GM18951 (cell line): ENCODE results near the gene RANGAP1.

Source experiments
- POLR2A ChIP-seq: IDR thresholded peaks from 4 replicates; pipeline ENCODE4 v1.6.1; 2011; ENCODE audit warnings: mild to moderate bottlenecking; ENCODE audit not compliant: insufficient read length, insufficient read depth; ENCODE audit errors: extremely low read depth
- in situ Hi-C: fragments of 300-500 bp; cut with MboI; formaldehyde crosslinking; loops from one replicate; pipeline ENCODE4 v1.12.0; 2022; ENCODE audit warnings: low sequenced_read_pairs, mixed read lengths, inconsistent platforms; ENCODE audit not compliant: unreplicated experiment

RANGAP1 gene, protein sequence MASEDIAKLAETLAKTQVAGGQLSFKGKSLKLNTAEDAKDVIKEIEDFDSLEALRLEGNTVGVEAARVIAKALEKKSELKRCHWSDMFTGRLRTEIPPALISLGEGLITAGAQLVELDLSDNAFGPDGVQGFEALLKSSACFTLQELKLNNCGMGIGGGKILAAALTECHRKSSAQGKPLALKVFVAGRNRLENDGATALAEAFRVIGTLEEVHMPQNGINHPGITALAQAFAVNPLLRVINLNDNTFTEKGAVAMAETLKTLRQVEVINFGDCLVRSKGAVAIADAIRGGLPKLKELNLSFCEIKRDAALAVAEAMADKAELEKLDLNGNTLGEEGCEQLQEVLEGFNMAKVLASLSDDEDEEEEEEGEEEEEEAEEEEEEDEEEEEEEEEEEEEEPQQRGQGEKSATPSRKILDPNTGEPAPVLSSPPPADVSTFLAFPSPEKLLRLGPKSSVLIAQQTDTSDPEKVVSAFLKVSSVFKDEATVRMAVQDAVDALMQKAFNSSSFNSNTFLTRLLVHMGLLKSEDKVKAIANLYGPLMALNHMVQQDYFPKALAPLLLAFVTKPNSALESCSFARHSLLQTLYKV

DNA sequence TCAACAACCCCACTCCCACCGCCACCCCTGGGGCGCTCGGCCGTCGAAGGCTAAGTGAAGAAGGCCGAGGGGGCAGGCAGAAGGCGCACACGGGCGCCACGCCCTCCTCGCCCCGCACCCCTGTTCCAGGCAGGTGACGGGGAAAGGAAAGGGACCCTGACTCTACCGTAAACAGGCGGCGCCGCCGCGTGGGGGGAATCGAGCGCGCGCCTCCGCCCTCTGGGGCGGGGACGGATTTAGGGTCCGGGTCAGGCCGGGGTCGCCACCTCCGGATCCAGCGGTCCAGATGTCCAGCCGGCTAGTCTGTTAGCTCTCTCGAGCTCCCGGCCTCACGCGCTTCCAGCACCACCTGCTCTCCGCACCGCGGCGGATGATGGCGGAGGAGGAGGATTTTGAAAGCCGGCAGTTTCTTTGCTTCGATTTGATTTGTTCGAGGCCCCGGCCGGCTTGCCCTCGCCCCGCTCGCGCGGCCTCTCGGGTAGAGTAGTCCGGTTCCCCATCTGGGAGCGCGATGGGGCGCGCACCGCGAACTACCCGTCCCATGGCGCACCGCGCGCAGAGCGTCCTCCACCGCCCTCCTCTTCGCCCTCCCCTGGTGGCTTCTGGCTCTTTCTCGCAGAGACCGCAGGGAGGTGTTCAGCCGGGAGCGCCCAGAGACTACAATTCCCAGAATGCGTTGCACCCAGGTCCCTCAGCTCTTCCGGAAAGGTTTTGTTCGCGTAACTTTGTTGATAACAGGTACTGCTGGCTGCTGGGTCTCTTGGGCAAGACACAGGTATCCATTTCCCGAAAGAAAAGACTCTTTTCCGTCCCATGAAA lies at the start of gene RANGAP1:
TSS of gene RANGAP1 (minus strand) at position 368 of the 819 bp plus-strand sequence. CDS start 5,143 bp downstream, outside the sequence.
- in situ Hi-C loops, result no loop called here

DNA sequence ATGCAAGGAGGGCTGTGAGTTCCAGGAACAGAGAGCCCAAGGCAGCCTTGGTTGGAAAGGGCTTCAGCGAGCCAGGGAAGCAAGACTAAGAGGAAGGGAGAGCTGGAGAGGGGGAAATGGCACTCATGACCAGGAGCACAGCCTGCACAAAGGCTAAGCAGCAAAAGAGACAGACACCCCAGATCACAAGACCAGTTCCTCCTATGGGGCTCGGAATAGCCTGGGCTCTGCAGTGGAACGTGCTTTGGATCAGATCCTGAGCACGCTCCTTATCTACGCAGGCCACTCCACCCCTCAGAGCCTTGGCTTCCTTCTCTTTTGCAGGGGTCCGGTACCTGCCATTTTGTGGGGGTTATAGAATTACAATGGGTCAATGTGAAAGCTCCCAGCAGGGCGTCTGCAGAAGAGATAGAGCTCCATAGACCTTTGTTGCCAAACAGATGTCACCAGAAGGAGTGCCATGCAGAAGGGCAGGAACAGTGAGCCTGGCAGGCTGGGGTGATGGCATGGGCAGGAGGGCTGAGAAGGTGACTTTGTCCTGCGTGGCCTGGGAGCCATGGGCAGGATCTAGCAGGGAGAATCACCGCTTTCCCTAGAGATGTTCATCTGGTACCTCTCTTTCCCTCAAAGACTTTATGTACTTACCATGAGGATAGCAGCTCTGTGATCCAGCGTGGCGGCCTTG lies 49.1 kb upstream of the RANGAP1 start:
- in situ Hi-C loops, result no loop called here
- no peak for TF ChIP-seq POLR2A

More for the DNA sequence above, at the start of gene RANGAP1:
- TF ChIP-seq POLR2A, result peak; percentile 88

DNA sequence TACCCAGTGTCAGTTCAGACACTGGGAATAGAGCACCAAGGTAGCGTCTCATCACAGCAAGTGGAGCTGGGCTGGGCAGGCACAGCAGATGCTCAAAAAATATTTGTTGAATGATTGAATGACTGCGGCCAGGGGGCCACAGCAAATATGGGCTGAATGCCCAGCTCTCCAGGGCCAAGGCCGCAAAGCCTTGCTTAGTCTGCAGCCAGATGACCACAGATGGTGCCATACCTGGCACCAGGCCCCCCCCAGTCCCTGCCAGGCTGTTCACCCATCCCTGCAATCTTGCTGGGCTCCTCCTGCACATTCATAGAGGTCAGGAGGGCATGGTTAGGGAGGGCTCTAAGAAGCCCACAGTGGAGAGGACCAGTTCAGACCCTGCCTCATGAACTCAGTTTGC lies 48.2 kb upstream of the RANGAP1 start:
- in situ Hi-C loops, result no loop called here
- TF ChIP-seq POLR2A, result no peak

DNA sequence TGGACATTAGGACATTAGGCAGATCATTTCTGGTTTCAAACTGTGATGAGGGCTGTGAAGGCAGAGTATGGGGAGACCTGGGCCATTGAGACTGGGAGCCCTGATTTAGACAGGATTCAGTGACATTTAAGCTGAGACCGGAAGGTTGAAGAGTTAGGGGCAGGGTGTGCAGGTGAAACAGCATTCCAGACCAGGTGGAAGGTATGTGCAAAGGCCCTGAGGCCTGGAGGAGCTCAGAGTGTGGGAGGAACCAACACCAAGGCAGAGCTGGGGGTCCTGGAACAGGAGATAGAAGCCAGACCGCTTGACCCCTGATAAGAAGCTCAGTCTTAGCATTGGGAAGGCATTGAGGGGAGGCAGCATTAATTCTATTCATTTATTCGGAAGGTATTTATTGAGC lies 47.8 kb upstream of the RANGAP1 start:
- in situ Hi-C loops, result no loop called here
- TF ChIP-seq POLR2A, result no peak

DNA sequence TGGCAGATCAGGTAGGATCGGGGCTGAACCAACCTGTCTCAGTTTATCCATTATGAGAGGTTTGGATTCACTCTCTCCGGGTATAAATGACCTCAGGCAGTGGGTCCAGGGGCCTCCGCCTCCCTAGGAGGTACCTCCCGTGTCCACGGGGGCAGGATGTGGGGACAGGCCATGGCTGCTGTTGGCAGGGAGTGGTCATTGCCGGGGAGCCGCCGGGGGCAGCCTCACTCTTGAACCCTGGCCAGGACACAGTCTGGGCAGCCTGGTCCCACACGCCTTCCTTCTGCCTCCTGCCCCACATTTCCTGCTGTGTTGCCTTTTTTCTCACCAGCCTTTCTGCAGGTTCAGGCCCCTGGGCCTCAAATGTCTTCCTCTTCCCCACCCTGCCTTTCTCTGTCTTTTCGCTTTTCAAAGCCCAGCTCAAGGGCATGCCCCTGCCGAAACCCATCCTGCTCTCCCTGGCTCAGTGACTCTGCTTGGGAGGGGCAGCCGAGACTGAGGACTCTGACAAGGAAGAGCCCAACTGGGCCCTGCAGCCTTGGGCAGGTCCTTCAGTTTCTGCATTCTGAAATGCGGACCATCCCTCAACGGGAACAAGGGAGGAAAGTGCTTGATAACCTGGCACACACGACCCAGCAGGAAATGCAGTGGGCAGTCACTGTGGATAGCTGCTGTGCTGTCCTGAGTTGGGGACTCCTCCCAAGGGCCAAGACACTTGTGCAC lies 46.4 kb upstream of the RANGAP1 start:
- no peak for TF ChIP-seq POLR2A
- in situ Hi-C loops, result no loop called here

DNA sequence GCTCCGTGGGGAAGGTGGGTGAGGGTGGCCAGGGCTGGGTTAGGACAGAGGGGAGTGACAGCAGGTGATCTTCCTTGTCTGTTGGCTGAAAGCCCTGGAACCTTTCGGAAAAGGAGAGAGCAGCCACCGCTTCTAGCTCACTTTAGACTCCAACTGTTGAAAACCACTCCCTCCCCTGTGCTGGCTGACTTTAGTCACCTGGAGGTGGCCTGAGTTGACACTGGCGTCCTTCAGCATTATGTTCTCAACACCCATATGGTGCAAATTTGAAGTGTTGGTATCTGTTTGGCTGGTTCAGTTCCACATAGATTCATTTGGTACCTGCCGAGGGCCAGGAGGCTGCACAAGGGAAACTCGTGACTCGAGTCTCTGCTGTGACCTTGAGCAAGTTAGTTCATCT lies 44.2 kb upstream of the RANGAP1 start:
- in situ Hi-C loops, result no loop called here
- no peak for TF ChIP-seq POLR2A

DNA sequence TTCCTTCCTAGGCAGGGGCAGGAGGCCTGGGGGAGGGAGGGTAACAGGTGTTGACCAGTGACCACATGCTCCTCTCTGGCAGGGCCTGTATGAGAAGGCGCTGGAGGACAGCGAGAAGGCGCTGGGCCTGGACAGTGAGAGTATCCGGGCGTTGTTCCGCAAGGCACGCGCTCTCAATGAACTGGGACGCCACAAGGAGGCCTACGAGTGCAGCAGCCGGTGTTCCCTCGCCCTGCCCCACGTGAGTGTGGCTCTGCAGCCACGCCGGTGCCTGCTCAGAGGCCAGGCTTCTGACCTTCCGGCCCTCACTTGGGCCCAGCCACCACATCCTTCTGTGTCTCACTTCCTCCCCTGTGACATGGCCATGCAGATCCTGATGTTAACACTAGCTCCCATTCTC lies 41.1 kb upstream of the RANGAP1 start:
- TF ChIP-seq POLR2A, result no peak

DNA sequence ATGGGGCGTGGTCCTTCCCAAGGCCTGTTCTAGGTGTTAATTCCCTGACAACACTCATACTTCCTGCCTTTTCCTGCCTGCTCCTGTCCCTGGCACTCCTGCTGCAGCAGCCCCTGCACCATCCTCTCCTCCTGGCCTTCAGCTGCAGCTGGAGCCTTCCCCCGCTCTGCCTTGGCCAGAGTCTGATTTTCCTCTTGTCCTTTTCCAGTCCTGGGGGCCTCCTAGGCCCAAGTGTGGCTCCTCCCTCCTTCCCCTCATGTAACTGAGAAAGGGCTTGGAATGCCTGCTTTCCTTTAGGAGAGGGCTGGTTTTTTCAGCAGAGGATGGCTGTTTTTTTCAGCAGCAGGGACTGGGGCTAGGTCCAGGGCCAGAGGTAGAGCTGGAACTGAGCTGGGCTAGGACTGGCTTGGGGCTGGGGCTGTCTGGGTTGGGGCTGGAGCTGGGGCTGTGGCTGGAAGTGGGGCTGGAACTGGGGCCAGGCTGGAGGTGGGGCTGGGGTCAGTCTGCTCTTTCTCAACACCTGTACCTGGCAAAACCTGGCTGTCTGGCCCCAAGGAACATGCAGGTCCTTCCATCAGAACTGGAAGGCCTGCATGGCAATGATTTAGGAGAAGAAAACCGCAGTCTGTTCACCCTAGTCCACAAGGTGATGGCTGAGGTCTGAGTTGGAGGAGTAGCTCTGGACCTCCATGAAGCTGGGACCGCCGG lies 39.0 kb upstream of the RANGAP1 start:
- TF ChIP-seq POLR2A, result no peak
- in situ Hi-C loops, result no loop called here

More for the DNA sequence above, 41.1 kb upstream of the RANGAP1 start:
- in situ Hi-C loops, result no loop called here

DNA sequence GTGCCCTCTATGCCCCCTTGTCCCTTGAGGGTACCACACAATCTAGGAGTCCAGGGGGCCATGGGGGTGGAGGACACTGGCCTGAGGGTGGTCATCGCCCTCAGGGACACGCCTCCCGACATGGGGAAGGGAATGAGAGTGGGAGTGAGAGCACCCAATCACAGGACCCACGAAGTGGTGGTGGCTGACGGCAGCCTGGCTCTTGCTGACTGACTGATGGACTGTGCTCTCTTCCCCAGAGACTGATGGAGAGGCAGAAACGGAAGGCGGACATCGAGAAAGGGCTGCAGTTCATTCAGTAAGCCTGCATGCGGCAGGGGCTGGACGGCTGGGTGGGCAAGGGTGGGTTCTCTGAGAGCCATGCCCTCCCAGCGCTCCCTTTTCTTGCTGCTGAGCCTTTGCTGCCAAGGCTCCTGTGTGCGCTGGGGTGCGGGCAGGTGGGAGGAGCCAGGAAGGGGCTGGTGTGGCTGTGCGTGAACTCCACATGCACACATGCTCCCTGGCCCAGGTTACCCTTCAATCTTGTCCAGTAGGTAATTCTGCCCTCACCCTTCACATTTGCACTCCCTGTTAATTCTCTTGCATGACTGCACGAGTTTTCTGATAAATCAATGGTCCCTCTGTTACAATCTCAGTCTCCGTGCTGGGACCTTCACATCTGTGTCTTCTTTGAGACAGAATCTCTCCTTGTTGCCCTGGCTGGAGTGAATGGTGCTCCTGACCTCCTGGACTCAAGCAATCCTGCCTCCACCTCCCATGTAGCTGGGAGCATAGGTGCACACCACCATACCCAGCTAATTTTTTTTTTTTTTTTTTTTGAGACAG lies 34.6 kb upstream of the RANGAP1 start:
- no peak for TF ChIP-seq POLR2A
- in situ Hi-C loops, result no loop called here

DNA sequence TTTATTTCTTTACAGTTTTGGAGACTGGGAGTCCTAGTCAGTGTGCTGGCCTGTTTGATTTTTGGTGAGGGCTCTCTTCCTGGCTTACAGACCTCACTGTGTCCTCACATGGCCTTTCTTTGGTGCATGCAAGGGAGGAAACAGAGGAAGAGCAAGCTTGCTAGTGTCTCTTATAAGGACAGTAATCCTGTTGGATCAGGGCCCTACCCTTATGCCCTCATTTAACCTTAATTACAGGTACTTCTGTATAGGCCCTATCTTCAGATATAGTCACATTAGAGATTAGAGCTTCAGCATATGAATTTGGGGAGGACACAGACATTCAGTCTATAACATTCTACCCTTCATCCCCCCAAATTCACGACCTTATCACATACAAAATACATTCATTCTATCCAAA lies 29.6 kb upstream of the RANGAP1 start:
- in situ Hi-C loops, result no loop called here
- no peak for TF ChIP-seq POLR2A

DNA sequence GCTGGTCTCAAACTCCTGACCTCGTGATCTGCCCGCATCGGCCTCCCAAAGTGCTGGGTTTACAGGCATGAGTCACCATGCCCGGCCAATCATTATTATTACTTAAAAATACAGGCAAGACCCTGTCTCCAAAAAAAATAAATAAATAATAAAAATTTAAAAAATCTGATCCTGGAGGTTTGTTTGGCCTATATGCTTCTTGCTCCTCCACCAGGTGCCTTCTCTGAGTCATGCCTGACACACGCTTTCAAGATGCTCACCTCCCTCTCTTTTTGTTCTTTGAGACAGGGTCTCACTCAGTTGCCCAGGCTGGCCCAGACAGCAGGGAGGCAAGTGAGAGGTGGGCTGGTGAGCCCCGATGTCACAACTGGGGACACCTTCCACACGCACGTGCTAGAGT lies 28.8 kb upstream of the RANGAP1 start:
- in situ Hi-C loops, result no loop called here
- TF ChIP-seq POLR2A, result no peak

DNA sequence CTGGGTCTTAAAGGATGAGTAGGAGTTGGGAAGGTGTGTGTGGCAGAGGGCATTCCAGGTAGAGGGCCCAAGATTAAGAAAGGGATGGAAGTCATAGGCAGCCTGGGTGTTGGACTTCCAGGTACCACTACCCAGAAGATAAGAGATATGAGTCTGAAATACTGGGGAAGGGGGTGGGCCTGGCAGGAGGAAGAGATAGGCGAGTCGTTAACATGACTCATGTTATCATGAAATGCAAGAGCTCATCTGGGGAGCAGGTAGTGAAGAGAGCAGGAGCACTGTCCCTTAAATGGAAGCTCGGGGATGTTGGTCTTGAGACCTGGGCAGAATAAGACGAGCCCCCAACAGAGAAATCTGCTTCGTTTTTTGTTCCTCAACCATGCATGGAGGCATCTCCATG lies 25.5 kb upstream of the RANGAP1 start:
- in situ Hi-C loops, result no loop called here

More for the DNA sequence above, 25.5 kb upstream of the RANGAP1 start:
- TF ChIP-seq POLR2A, result no peak
